Mesodermal cell (in vitro differentiated cells): Measurements from ENCODE around the gene UBE3D.

Experiments used
- H3K27ac ChIP-seq: 2 replicates; pipeline ENCODE4 v1.7.0; 2013; ENCODE audit warnings: mild to moderate bottlenecking, low read depth, low read length, moderate library complexity; ENCODE audit not compliant: severe bottlenecking
- H3K36me3 ChIP-seq: 2 replicates; pipeline ENCODE4 v1.7.1; 2013; ENCODE audit warnings: mild to moderate bottlenecking, low read length, moderate library complexity; ENCODE audit not compliant: control insufficient read depth, insufficient read depth
- H3K4me1 ChIP-seq: one replicate; pipeline ENCODE4 v1.7.1; 2013; ENCODE audit warnings: mild to moderate bottlenecking, low read length; ENCODE audit not compliant: insufficient read depth, control insufficient read depth, poor library complexity, severe bottlenecking
- H3K4me3 ChIP-seq: 2 replicates; pipeline ENCODE4 v1.7.0; 2013; ENCODE audit warnings: low read length, control low read depth, mild to moderate bottlenecking; ENCODE audit not compliant: insufficient read depth, poor library complexity, severe bottlenecking; ENCODE audit errors: extremely low read depth
- H3K9me3 ChIP-seq: 2 replicates; pipeline ENCODE4 v1.7.1; 2013; ENCODE audit warnings: mild to moderate bottlenecking, low read length, moderate library complexity; ENCODE audit not compliant: control insufficient read depth
- WGBS, 2 experiments: methylation state at CpG; one replicate each; pipeline ENCODE4 v1.1.5; 2013; ENCODE audit warnings: missing lambda C conversion rate in 2 of 2; ENCODE audit not compliant: insufficient coverage in 2 of 2; 5-methylcytosine and 5-hydroxymethylcytosine counted together

The UBE3D gene

DNA sequence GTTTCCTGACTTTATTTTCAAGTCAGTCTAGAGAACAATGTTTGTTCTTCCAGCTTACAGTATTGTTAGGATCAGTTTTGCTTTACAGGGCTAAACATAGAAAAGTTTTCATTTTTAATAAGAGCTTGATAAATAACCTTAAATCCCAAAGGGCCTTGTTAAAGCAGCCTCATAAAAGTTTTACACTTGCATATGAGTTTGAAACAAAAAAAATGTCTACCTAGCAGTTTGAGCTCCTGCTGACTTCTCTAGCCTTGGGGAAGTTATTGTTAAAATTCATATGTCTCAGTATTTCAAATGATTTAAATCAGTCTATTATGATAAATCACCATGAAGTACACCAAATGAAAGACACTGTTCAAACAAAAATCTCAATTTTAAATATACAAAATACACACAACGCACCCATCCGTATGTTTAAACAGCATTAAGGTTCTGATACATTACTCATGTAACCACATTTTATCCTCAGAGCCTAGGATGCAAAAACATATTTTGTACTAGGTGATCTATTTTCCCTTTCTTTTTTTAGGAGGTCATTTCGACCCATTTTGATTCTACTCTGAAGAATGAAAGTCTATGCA lies 87.2 kb downstream of the UBE3D start:
- Histone ChIP-seq H3K27ac (no peak overlapping the region), H3K4me1 (no peaks in the 10 kb centered on the region), H3K36me3 (no peaks in the 10 kb centered on the region), H3K4me3 (no peak overlapping the region), H3K9me3 (no peaks in the 10 kb centered on the region)
- 75% methylated on average over 2 of the region's 3 CpGs; no CpG with 5 or more reads in 1 of the 2 experiments for WGBS, 2 experiments

DNA sequence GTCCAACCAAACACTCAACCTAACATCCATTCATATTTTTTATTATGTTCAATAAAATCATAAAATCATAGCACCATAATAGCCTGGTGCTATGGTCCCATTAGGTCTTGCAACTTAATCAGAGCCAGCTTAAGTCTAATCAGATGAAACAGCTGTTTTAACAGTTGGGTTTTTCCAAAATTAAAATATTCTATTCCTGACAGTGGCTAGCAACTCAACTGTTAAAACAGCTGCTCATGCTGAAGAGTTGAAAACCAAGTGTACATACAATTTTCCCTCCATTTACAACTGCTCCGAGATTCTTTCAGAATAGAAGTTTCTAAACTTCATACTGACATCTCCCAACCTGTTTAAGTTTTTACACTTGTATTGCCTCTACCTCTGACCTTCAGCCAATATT lies 89.5 kb downstream of the UBE3D start:
- 78 to 100% methylated on average over 1 of the region's 1 CpG for WGBS, 2 experiments
- no peaks in the 10 kb centered on the region for H3K4me1 ChIP-seq
- no peak overlapping the region for H3K27ac ChIP-seq
- H3K9me3 ChIP-seq: no peaks in the 10 kb centered on the region
- H3K4me3 ChIP-seq: no peak overlapping the region
- no peaks in the 10 kb centered on the region for H3K36me3 ChIP-seq

DNA sequence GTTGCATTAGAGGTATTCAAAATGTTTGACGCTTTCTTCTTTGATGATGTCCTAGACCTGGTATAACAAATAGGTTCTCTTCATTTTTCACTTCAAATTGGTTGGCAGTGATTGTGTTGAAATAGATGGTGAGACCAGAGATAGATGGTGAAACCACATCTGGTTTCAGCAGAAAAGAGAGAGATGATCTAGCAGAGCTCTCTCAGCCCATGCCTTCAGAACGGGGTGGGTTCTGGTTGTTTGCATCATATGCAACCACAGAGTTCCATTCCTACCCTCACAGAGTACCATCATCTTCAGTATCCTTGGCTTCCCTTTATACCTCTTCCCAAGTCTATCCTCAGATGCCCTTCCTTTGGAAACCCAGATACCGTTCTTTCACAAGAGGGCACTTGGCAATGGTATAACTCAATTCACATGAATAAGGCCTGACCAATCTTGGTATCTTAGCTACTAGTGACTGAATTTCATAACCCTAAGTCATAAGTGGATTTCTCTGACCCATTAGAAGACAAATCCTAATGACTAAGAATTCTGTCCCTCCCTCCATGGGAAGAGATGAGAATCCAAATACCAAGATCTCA lies 93.7 kb downstream of the UBE3D start:
- Histone ChIP-seq H3K36me3 (no peaks in the 10 kb centered on the region), H3K9me3 (no peaks in the 10 kb centered on the region), H3K4me1 (no peaks in the 10 kb centered on the region), H3K27ac (no peak overlapping the region), H3K4me3 (no peak overlapping the region)
- WGBS, 2 experiments: 83 to 94% methylated on average over 2 of the region's 3 CpGs

DNA sequence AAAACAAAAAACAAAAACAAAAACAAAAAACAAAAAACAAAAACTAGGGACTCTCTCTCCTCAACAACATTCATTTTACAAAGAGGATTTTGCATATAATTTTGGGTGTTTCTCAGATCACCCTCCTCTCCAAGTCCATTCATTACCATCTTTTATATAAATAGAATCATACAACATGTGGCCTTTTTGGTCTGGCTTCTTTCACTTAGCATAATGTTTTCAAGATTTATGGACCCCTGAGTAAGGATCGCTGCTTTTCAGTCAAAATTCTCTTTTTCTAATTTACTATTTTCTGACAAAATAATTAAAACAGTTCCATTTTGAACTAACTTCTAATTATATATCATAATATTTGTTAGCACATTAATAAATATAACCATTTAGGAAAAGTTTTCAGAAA lies 94.8 kb downstream of the UBE3D start:
- no peak overlapping the region for H3K27ac ChIP-seq
- H3K9me3 ChIP-seq: no peaks in the 10 kb centered on the region
- 100% methylated on average over 1 of the region's 1 CpG; no CpG with 5 or more reads in 1 of the 2 experiments for WGBS, 2 experiments
- H3K4me3 ChIP-seq: no peak overlapping the region
- no peaks in the 10 kb centered on the region for H3K36me3 ChIP-seq
- no peaks in the 10 kb centered on the region for H3K4me1 ChIP-seq

DNA sequence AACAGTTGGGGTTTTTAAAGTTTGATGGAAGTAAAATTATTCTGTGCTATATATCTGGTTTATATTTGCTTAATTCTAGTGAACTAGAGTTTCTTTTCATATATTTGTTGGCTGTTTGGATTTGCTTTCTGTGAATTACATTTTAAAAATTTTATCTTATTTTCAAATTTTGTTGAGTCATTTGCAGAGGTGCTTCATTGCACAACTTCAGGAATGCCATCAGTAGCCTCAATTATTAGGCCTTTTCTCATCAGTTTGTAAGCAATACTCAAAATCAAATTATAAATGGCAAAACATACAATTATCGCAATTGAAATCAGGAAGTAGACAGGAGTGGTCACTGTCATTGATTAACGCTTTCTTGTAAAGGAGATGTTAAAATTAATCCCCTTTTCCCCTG lies 96.9 kb downstream of the UBE3D start:
- Histone ChIP-seq H3K4me1 (no peaks in the 10 kb centered on the region), H3K9me3 (no peaks in the 10 kb centered on the region), H3K36me3 (no peaks in the 10 kb centered on the region), H3K4me3 (no peak overlapping the region), H3K27ac (no peak overlapping the region)
- no CpG with 5 or more reads among the region's 2 CpGs for WGBS, 2 experiments

DNA sequence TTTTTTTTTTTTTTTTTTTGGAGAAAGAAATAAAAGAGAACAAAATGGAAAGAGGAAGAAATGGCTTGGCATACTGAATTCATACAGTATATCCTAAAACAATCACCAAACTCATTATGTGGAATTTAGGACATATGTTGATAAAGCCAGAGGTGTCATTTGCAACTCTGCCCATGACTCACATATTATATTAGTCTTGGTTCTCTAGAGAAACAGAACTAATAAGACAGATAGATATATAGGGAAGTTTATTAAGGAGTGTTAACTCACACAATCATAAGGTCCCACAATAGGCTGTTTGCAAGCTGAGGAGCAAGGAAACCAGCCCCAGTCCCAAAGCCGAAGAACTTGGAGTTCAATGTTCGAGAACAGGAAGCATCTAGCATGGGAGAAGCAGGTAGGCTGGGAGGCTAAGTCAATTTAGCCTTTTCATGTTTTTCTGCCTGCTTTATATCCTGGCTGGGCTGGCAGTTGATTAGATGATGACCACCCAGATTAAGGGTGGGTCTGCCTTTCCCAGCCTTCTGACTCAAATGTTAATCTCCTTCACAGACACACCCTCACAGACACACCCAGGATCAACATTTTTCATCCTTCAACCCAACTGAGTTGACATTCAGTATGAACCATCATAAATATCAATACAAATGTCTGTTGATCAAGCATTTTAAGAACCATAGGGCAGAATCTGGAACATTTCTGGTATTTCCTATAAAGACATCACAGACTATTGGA lies 102.3 kb downstream of the UBE3D start:
- Histone ChIP-seq H3K4me1 (peaks cover 16% of the 10 kb centered on the region), H3K27ac (no peak overlapping the region)
- WGBS, 2 experiments: 100% methylated on average over 2 of the region's 2 CpGs

DNA sequence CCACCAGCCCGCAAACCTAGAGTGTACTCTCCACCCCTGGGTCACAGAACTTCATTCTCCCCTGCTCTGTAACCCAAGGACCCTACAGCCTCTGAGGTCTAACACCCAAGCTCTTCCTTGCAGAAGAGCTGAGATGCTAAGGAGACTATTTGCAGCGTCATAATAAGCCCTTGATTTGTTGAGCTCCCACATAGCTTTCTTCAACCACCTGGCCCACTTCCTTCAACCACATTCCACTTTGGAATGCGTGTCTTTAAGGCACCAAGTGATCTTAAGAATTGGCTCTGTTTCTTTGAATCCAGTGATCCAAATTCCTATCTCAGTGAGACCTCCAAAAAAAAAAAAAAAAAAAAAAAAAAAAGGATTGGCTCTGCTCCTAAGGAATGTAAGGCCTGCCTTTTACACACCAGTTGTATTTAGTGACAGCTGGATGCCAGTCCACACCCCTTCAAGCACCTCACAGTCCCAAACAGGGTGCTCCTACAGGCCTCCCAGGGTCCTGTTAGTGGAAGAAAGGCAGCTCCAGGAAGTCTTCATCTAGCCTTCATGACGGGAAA lies 106.2 kb downstream of the UBE3D start:
- Histone ChIP-seq H3K36me3 (no peaks in the 10 kb centered on the region), H3K4me3 (no peak overlapping the region), H3K27ac (peak overlapping the region; percentile 72)

More for the DNA sequence above, 102.3 kb downstream of the UBE3D start:
- H3K9me3 ChIP-seq: no peaks in the 10 kb centered on the region
- no peak overlapping the region for H3K4me3 ChIP-seq
- no peaks in the 10 kb centered on the region for H3K36me3 ChIP-seq

DNA sequence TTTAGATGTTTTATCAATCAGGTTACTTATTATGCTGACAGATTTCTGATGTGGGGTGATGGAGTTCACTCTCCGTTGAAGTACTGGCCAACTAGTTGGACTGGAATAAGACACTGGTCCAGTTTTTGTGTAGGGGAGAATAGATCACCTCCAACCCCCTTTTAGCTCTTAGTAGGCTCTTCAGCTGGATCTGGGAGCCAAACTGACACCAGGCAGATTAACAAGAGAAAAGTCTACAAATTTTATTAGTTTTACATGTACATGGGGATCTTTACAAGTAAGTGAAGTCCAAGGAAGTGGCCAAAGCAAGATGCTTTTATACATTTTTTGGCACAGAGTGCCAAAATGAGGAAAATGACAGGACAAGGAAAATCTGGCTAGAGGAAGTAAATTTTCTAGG lies 107.1 kb downstream of the UBE3D start:
- WGBS, 2 experiments: no CpG with 5 or more reads among the region's 1 CpG

More for the DNA sequence above, 106.2 kb downstream of the UBE3D start:
- WGBS, 2 experiments: 51 to 60% methylated on average over 4 of the region's 4 CpGs
- H3K4me1 ChIP-seq: peaks cover 27% of the 10 kb centered on the region
- no peaks in the 10 kb centered on the region for H3K9me3 ChIP-seq

DNA sequence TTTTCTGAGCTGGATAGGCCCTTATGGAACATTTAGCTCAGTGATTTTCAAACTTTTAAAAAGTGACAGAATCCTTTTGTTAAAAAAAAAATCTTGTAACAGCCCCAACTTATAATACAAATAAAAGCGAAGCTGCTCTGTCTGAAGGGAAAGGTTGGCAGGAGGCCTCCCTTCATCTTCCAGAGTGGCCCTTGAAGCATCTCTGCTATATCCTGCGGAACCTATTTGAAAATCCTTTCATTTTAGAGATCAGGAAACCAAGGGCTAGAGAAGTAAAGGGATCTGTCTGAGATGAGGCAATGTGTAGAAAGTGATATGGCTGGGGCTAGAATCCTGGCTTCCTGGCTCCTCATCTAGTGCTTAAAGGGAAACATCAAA lies 107.8 kb downstream of the UBE3D start:
- Histone ChIP-seq H3K9me3 (no peaks in the 10 kb centered on the region), H3K4me3 (no peak overlapping the region), H3K36me3 (no peaks in the 10 kb centered on the region), H3K4me1 (peaks cover 27% of the 10 kb centered on the region), H3K27ac (peak overlapping the region; percentile 20)
- WGBS, 2 experiments: no CpG with 5 or more reads among the region's 2 CpGs

More for the DNA sequence above, 107.1 kb downstream of the UBE3D start:
- Histone ChIP-seq H3K36me3 (no peaks in the 10 kb centered on the region), H3K4me3 (no peak overlapping the region), H3K9me3 (no peaks in the 10 kb centered on the region), H3K27ac (no peak overlapping the region), H3K4me1 (peaks cover 27% of the 10 kb centered on the region)

DNA sequence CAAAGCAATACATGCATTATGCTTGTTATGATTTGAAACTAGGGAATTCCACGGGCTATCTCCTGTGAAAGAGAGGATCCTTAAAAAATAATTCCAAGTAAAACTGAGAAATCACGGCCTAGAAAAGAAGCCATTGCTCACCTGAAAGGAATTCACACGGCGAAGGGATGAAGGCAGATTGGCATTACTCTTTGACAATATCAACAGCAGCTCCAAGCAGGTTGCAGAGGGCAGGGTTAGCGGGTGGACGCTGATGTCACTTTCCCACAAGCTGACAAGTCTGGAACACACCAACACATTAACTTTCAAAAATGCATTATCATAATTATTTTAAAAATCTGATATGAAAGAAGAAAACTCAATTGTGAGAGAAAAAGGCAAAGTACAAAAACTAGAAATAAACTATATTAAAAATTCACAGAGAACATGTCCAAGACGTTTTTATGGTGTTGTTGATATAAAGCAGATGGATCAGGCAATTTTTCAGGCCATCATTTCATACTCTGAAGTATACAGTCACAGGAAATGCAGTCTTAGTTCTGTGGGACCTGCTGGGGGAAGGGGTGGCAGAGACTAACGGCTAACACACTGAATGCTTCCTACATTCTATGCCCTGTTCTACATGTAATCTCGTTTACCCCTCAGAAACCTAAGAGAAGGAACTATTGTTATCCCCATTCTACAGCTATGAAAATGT lies 108.3 kb downstream of the UBE3D start:
- Histone ChIP-seq H3K27ac (peak overlapping the region; percentile 20), H3K4me1 (peaks cover 27% of the 10 kb centered on the region), H3K4me3 (no peak overlapping the region), H3K36me3 (no peaks in the 10 kb centered on the region), H3K9me3 (no peaks in the 10 kb centered on the region)
- 69 to 79% methylated on average over 5 of the region's 9 CpGs for WGBS, 2 experiments
